ENCODE data around the gene PATJ. TPM values are rescaled to one million over a fixed set of nuclear protein-coding genes. Genes with fewer than 3 reads are reported as not detected.
"Not testable (repeated sequence)": the region's sequence is repeated elsewhere in the genome, so short reads cannot be mapped to it uniquely, and the experiment has no call there.

Gene PATJ
- total RNA-seq, 4 donors from 2014 or later = 119 to 299 (median 149) TPM

GRCh38 chr1:62161711-62162110, 419.4 kb downstream of the PATJ start:
- in situ Hi-C loops (cut with MboI; ENCODE audit: low pct_ligation_motif_present in 1 of 4, low pct_unique_long_range_greater_than_20kb in 1 of 4, low sequenced_read_pairs in 3 of 4) = loop anchor here in 1 of 4 donors (25.0 kb wide), 1 partner anchor 576 kb away; no protein-coding TSS in a partner anchor
- no peak for DNase-seq
- H3K27me3 ChIP-seq = no peaks in the 10 kb centered on the region
- H3K27ac ChIP-seq = no peak overlapping the region
- no peaks in the 10 kb centered on the region for H3K9me3 ChIP-seq
- no peaks in the 10 kb centered on the region for H3K36me3 ChIP-seq
- no peak overlapping the region for H3K4me3 ChIP-seq
- 85 to 90% methylated on average over 1 of the region's 1 CpG for WGBS, 2 donors (ENCODE audit: low coverage in 1 of 2)
- no peaks in the 10 kb centered on the region for H3K4me1 ChIP-seq
- intact Hi-C loops (cut with DNase I; ENCODE audit: low total_unique reads) = no loop called here
- no peak for TF ChIP-seq POLR2A (IDR thresholded peaks at IDR 0.05)
- no peak for TF ChIP-seq POLR2AphosphoS5 (IDR thresholded peaks at IDR 0.05)
- no peak for TF ChIP-seq CTCF (IDR thresholded peaks at IDR 0.05)
- no peak for TF ChIP-seq EP300 (IDR thresholded peaks at IDR 0.05; ENCODE audit: low read depth)

- DNase-seq; intact Hi-C loops (cut with DNase I; ENCODE audit: low total_unique reads): not testable (repeated sequence)
Measured at GRCh38 chr1:62170380-62170779, 428.1 kb downstream of the PATJ start.

GRCh38 chr1:62175568-62176179, 433.4 kb downstream of the PATJ start:
- WGBS, 2 donors (ENCODE audit: low coverage in 1 of 2) = 20 to 51% methylated on average over 5 to 9 of the region's 9 CpGs

More at GRCh38 chr1:62170380-62170779, 428.1 kb downstream of the PATJ start:
- 49 to 65% methylated on average over 6 to 10 of the region's 10 CpGs for WGBS, 2 donors (ENCODE audit: low coverage in 1 of 2)
- not testable (repeated sequence) for H3K4me3 ChIP-seq, H3K4me1 ChIP-seq, H3K27ac ChIP-seq, H3K36me3 ChIP-seq, H3K9me3 ChIP-seq, H3K27me3 ChIP-seq
- in situ Hi-C loops (cut with MboI; ENCODE audit: low pct_ligation_motif_present in 1 of 4, low pct_unique_long_range_greater_than_20kb in 1 of 4, low sequenced_read_pairs in 3 of 4) = loop anchor here in 1 of 4 donors (25.0 kb wide), 1 partner anchor 567 kb away; no protein-coding TSS in a partner anchor

GRCh38 chr1:62176597-62177312, 434.5 kb downstream of the PATJ start:
- no peak for DNase-seq
- Histone ChIP-seq H3K4me3 (no peak overlapping the region), H3K27ac (no peak overlapping the region), H3K9me3 (no peaks in the 10 kb centered on the region), H3K27me3 (no peaks in the 10 kb centered on the region), H3K36me3 (no peaks in the 10 kb centered on the region), H3K4me1 (peaks cover 0 to 16% (median 10%) of the 10 kb centered on the region in 4 donors)
- WGBS, 2 donors (ENCODE audit: low coverage in 1 of 2) = 75 to 89% methylated on average over 8 to 14 of the region's 14 CpGs
- intact Hi-C loops (cut with DNase I; ENCODE audit: low total_unique reads) (loop anchor here (5.0 kb wide), 1 partner anchor 231 kb away; no protein-coding TSS in a partner anchor), in situ Hi-C loops (cut with MboI; ENCODE audit: low pct_ligation_motif_present in 1 of 4, low pct_unique_long_range_greater_than_20kb in 1 of 4, low sequenced_read_pairs in 3 of 4) (loop anchor here (5.0 kb wide), 2 partner anchors 231 to 236 kb away; no protein-coding TSS in a partner anchor)
- TF ChIP-seq EP300 (IDR thresholded peaks at IDR 0.05; ENCODE audit: low read depth) = no peak
- TF ChIP-seq CTCF (IDR thresholded peaks at IDR 0.05) = no peak
- no peak for TF ChIP-seq POLR2AphosphoS5 (IDR thresholded peaks at IDR 0.05)
- TF ChIP-seq POLR2A (IDR thresholded peaks at IDR 0.05) = no peak

More at GRCh38 chr1:62175568-62176179, 433.4 kb downstream of the PATJ start:
- no peak overlapping the region for H3K4me3 ChIP-seq
- H3K9me3 ChIP-seq = no peaks in the 10 kb centered on the region
- in situ Hi-C loops (cut with MboI; ENCODE audit: low pct_ligation_motif_present in 1 of 4, low pct_unique_long_range_greater_than_20kb in 1 of 4, low sequenced_read_pairs in 3 of 4) = loop anchor here (5.0 kb wide), 2 partner anchors 232 to 237 kb away; no protein-coding TSS in a partner anchor
- intact Hi-C loops (cut with DNase I; ENCODE audit: low total_unique reads) = loop anchor here (5.0 kb wide), 1 partner anchor 232 kb away; no protein-coding TSS in a partner anchor
- no peak overlapping the region for H3K27ac ChIP-seq
- no peaks in the 10 kb centered on the region for H3K27me3 ChIP-seq
- DNase-seq = peak; percentile 33
- H3K36me3 ChIP-seq = no peaks in the 10 kb centered on the region
- no peak for TF ChIP-seq EP300 (IDR thresholded peaks at IDR 0.05; ENCODE audit: low read depth)
- no peak for TF ChIP-seq POLR2AphosphoS5 (IDR thresholded peaks at IDR 0.05)
- TF ChIP-seq CTCF (IDR thresholded peaks at IDR 0.05) = peak; percentile 60 to 77 (median 75)
- H3K4me1 ChIP-seq = peaks cover 0 to 10% (median 8%) of the 10 kb centered on the region in 4 donors
